Fibroblast of skin of back (primary cell): ENCODE results near the gene GMDS.
A peak's percentile ranks its signal among the peaks of the same experiment; 100 is the strongest.
"Not testable (repeated sequence)": the region's sequence is repeated elsewhere in the genome, so short reads cannot be mapped to it uniquely, and the experiment has no call there.

Source experiments
- DNase-seq: peaks from one replicate; pipeline ENCODE4 v3.0.0-alpha.2; 2013

Gene GMDS

DNA sequence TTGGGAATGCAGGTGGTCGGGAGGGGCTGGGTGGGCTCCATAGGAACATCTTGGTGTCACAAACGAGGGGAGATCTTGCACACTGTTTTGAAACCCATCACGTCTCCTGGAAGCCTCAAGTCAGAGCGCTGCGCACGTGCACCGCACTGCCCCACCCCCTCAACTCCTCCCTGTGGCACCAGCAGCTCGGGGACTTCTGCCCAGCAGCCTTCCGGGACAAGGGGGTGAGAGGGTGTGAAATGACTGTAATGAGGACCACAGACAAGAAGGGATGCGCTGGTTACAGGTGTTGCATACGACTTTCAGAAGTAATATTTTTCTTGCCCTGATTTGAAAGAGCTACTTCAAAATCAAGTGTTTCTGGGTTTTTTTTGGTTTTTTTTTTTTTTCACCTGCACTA lies 575.4 kb downstream of the GMDS start:
- no peak for DNase-seq

DNA sequence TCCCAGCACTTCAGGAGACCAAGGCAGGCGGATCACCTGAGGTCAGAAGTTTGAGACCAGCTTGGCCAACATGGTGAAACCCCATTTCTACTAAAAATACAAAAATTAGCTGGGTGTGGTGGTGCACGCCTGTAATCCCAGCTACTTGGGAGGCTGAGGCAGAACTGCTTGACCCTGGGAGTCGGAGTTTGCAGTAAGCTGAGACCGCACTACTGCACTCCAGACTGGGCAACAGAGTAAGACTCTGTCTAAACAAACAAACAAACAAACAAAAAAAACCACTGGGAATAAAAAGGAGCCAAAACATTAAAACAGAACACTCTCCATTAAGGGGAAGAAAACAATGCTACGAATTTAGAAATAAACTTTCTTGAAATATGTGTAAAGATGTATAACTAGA lies 576.9 kb downstream of the GMDS start:
- not testable (repeated sequence) for DNase-seq

DNA sequence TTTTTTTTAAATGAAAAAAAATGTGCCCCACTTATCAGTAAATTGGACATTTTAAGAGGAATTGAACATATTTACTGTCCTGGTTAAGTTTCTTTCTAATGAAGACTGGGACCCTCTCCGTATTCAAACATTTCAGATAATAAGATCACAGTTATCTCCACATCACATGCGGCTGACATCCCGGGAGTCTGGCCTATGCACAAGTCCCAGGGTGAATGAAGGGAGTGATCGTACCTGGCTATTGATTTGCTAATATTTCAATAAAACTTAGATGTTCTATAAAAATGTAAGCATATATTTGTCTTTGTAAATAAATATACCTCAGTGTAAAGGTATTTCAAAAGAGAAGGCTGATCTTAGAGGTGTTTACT lies 577.6 kb downstream of the GMDS start:
- no peak for DNase-seq

DNA sequence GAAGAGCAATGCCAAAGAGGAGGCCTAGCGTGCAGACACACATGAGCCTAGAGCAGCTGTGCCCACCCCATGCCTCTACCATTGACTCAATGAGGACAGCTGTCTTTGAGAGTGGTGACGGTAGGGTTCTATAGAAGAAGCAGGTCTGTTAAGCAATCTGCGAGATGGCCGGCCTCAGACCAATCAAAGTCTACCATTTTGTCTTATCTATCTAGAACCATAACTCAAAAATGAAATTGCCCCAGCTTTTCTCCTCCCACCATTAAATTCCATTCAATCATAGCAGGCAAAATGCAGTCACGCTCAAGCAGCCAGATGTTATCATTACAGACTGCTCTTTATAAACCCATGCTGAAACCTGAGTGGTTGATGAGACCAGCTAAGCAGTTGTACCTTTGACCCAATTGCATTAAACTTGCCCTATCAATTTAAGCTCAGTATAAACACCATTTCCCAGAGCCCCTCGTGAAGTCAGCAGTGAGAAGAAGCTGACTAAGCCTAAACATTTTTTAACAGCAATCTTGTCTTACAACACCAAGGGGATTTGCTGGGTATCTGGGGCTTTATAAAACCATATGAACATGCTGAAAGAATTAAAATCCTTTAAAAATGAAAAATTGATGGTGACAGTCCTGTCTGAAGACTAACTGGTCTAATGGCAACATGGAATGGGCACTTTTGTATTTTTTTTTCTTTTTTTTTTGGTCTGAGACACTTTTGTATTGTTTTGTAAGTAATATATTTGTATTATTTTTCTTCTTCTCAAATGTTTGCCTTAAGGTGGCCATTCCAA lies 578.2 kb downstream of the GMDS start:
- peak; percentile 8 for DNase-seq

DNA sequence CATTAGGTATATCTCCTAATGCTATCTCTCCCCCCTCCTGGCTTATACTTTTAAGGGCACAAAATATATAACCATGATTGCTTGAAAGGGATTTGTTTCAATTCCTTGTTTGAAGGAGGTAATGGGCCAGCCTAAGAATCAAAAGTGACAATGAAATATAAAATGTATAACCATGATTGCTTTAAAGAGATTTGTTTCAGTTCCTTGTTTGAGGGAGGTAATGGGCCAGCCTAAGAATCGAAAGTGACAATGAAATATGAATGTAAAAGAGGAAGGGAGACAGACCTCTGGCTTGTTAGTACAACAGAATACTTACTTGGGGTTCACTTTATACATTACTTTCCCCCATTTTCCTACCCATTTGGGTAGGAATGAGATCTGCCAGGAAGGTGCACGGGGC lies 580.2 kb downstream of the GMDS start:
- no peak for DNase-seq

DNA sequence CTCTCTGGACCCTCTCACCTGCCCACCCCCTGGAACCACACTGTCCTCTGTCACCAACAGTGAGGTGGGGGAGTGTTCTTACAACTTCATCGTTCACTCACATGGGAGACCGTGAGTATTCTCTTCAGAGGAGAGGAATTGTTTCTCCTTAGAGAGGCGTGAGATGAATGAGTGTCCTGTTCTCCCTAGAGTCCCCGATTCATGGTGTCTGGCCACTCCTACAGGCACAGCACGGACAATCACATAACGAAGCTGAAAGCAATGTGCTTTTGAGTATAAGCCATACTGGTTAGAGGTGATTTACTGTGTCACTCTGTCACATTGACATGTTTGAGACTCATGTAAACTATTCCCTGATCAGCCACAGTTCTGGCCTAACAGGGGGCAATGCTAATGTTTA lies 581.1 kb downstream of the GMDS start:
- no peak for DNase-seq

DNA sequence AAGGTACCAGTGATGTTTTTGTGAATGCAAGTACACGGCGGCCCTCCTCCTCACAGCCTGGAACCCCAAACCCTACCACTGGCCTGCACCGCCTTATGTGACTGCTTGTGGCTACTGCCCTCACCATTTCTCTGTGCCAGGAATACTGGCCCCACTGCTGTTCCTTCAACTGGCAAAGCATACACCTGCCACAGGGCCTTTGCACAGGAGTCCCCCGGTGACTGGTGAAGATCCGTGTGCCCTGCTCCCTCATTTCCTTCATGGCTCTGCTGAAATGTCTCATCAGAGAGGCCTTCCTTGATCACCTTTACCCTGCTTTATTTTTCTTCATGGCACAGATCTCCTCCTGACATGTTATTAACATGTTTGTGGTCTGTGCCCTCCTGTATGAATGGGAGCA lies 581.9 kb downstream of the GMDS start:
- DNase-seq: no peak

DNA sequence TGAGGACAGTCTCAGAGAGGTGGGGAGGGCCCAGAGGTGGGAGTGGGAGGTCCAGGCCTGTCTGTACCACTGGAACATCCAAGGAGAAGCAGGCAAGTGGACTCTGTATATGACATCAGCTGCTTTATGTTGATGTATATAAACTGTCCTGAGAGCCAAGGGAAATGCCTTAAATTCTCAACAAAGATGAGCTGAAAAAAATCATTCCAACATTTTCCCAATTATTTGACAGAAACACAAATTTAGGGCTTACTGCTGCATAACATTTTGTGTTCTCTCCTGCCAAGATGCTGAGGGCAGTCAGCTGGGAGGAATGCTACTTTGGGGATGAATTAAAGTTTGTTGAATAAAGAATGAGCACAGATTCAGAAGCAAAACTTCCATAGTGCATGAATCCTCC lies 582.9 kb downstream of the GMDS start:
- DNase-seq: peak; percentile 48

DNA sequence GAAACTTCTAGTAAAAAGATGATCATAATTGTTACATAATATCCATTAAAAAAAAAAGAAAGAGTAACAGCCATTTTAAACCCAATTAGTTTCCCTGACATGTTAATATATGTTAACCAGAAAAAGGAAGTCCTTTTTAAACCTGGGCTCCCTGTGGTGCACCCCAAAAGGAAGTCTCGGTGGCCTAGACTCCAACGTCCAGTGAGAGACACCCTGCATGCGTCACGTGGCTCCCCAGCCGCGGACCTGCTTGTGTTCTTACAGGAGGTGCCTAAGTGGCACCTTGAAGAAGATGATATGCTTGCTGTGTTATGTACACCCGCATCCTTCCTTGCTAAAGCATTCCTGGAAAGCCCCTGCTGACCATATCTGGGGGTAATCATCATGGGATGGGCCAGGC lies 585.6 kb downstream of the GMDS start:
- DNase-seq: no peak

DNA sequence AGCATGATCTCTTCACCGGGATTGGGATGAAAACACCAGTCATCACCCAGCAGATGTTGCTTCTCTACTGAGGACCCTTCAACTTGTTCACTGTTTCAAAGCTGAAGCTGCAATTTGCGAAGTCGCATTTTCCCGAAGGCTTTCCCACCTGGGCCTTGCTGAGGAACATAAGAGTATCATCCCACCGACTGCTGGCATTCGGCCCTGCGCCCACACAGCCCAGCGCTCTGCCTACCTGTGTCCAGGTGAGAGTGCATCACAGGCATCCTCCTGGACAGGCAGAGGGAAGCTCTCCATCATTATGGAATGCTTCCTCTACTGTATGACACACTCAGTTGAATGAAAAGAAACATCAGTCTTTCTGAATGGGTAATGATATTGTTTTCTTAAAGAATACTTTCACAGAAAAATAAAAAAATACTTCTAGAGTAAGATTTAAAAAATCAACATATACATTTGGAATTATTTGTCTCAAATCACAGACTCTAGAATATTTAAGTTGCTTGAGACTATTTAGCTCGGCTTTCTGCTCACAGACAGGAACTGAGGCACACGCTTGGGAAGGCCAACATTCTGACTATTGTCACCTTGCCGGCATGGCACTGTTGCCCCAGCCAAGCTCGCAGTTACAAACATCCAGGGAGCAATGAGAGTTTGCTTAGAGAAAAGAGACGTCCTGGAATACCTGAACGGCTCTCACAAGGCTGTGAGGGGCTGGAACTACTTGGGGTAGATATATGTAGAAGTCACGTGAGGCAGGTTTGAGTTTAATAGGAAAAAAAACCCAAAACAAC lies 587.0 kb downstream of the GMDS start:
- DNase-seq: no peak

DNA sequence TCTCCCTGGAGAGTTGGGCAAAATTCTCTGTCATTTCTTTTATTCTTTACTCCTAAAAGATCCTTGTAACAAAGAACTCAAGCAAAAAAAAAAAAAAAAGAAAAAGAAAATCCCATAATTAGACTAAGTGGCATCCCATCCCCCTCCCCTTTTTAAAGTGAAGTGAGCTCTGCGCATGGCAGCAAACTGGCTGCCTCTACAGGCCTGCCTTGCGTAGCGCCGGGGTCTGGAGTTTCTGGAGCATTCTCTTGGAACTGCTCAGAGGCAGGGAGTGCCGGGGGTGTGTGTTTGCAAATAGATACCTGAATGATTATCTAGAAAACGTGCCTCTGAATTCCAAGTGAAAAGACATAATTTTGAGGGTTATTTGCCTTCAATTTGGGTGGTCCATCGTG lies 587.6 kb downstream of the GMDS start:
- no peak for DNase-seq

DNA sequence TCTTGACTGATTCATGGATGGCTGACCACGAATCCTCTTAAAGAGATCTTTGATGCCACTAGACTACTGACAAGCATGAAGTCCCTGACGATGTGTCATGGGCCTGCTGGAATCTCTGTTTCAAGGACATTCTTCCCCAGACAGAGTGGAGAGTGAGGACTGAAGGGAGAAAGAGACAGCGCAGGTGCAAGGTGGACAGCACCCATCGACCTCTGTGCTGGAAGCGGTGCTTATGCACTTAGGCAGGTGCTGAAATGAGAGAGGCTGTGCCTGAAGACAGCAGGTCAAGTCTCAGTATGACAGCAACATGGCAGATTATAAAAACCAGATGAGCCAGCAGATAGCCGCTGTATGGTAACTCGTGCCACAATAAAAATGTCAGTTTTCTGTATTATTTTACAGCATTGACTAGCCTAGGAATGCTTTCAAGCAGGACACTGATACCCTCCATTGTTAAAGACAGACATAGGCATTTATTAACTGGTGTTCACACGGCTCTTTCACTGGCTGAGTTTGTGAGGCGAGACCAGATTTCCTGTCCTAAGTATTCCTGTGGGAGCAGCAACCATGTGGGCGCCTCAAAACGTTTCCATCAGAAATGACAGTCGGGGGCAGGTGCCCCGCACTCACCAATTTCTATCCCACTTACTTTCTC lies 588.2 kb downstream of the GMDS start:
- DNase-seq: peak; percentile 15

DNA sequence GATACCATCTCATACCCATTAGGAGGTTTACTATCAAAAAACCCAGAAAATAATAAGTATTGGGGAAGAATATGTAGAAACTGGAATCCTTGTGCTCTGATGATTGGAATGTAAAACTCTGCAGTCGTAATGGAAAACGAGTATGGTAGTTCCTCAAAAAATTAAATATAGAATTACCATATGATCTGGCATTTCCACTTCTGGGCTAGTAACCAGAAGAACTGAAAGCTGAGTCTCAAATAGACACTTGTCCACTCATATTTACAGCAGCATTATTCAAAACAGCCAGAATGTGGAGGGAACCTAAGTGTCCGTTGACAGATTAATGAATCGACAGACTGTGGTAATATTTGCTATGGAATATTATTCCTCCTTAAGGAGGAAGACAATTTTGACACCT lies 591.4 kb downstream of the GMDS start:
- DNase-seq: no peak

DNA sequence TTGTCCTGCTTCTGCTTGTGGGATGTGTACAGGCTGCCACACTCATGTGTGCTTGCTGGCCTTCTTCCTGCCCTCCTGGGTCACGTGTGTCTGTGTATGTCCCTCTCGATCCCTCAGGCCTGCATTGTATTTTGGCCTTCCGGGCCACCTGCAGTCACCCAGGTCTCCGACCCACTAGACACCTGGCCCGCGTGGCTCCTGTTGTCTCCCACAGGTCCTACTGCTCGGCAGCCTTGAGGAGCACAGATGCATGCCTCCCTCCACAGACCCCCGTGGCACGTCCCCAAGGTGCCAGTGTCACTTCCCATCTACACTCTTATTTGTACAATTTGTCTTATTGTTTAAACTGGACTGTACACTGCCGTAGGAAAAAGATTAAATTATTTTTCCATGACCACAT lies 592.6 kb downstream of the GMDS start:
- DNase-seq: no peak

DNA sequence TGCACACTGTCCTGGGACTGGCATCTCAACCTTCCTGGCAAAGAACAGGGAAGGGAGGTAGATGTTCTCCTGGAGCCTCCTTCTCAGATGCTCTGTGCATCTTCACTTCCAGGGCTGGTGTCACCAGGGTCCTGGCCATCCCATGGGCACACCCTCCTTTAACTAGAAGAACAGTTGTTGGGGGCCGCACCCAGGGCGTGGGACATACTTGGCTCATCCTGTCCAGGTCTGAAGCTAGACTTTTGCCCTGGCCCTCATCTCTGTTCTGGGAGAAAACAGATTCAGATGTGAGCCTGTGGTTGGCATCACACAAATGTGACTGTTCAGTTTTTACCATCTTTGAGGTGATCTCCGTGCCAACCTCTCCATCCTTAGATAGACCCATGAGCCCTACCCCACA lies 594.0 kb downstream of the GMDS start:
- no peak for DNase-seq

DNA sequence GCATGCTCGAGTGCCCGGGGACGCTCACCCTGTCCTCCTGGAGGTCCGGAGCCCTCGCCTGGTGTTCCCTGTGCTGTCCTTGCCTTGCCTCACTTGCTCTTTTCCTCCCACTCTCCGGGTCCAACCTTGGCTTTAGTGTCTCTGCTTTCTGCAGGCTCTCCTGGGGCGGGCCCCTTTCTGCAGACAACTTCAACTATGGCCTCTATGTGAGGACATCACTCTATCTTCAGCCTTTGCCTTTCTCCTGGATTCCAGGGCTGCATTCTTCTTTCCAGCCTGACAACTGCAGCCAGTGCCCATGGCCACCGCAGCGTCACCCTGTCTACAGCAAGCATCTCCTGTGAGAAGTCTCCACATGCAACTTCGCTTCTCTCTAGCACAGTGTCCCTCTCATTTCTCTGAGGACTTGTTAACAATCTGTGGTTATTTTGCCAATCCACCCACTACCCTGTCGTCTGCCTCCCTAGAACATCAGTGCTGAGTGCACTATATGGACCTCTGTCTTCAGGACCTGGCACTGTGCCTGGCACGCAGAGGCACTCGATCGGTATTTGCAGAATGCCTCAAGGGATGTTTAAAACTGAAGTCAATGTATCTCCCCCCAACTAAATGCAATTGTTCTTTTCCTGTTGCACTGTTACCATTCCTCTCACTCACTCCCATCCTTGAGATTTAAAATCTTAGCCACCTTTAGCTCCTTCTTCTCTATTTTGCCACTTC lies 599.8 kb downstream of the GMDS start:
- peak; percentile 58 for DNase-seq

DNA sequence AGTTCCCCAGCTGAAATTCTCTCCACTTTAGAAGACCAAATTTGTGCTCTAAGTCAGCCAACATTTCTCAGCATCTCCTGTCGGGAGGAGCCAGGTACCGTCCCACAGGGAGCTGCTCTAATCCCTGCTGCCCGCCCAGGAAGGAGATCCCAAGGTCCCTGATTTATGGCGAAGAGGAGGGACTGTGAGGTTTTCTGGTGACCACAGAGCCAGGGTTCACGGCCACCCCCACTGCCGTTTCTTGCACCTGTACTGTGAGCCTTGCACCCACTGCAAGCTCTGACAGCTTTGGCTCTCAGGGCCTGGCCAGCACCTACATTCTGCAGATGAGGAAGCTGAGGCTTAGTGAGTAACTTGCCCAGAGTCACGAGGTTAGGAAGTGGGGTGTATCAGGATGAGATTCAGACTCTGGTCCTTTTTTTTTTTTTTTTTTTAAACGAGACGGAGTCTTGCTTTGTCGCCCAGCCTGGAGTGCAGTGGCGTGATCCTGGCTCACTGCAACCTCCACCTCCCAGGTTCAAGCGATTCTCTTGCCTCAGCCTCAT lies 600.8 kb downstream of the GMDS start:
- no peak for DNase-seq

DNA sequence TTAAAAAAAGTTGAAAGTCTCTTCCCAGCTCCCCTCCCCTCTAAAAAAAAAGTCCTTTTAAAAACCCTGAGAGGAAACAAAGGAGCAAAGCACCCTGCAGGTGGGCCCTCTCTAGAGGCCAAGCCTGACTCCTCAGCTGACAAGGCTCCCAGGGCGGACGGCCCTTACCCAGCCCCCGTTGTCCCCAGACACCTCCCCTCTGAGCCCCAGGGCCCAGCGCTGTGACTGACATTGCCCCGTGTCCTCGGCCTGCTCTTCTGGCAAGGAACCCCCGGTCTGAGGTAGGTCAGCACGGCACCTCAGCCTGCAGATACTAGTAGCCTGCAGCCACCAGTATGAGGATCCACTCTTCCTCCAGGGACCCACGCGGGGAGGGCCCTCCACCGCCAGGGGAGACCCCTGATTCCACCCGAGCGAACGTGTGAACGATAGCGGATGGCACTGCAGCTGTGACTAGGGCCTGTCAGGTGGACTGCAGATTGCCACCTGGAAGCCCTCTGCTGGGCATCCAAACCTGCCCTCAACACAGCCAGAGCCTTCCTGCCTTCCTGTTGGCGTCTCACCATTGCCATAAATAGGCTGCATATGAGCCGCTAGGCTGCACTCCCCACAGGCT lies 601.5 kb downstream of the GMDS start:
- no peak for DNase-seq

DNA sequence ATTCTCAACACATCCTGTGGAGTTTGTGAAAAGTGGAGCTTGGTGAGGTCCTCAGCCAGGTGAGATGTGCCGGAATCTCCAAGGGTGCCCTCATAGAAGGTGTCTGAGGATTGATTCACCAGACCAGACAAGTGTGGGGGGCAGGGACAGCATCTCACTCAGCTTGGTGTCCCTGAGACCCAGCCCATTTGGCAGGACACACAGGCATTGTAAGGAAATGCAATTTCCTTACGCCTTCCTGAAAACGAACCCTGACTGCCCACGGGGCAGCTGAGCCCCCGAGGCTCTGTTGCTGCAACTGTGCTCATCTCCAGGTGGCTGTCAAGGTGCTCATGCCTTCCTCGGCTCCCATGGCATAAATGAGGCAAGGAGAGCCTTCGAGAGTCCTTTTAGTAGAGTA lies 602.3 kb downstream of the GMDS start:
- DNase-seq: no peak

DNA sequence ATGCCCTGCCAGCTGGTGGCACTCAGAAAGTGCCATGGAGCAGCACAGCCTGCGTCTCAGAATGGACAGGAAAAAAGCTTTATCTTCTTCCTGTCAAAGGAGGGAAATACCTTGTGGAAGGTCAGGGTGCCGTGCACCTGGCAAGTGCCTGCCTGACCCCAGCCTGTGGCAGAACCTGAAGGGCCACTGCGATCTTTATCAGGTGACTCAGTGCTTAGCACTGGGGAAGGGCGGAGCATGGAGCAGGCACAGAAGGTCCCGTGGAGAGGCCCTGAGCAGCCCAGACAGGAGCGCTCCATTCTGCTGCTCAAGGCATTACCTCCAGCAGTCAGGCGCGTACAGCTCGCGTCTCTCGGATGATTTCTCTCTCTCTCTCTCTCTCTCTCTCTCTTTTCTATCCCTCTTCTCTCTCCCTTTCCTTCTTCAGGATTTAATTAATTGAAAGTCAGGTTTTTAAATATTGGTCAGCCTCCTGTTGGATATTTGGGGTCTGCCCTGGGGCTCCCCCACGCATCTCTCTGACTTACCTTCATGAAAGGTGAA lies 604.0 kb downstream of the GMDS start:
- no peak for DNase-seq

DNA sequence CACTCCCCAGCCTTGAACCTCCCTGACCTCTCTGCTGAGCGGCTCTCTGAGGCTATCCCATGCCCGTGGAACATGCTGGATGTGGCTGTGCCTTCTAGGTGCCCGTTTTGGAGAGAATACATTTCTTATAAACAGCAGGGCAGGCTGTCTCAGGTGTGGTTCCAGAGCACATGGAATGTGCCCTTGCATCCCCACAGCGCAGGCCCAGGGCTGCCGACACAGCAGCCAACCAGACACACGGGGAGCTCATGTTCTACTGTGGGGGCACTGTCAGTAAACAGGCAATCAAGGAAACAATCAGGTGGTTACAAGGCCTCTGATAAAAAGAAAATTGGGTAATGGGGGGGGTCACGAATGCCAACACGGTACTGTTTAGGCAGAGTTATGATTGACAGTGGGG lies 604.9 kb downstream of the GMDS start:
- no peak for DNase-seq

DNA sequence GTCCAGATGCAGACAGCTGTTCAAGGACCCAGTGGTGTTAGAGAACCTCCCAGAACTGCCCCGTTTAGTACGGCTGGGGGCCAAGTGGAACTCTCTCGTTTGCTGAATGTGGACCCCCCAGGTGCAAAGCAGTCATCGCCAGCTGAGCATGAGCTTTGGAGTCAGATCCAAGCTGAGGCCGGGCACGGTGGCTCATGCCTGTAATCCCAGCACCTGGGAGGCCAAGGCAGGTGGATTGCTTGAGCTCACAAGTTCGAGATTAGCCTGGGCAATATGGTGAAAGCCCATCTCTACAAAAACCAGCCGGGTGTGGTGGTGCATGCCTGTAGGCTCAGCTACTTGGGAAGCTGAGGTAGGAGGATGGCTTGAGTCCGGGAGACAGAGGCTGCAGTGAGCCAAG lies 606.0 kb downstream of the GMDS start:
- DNase-seq: no peak
